Measurements from ENCODE around the gene RNU6-1.
A peak's percentile ranks its signal among the peaks of the same experiment; 100 is the strongest.

The RNU6-1 gene

GRCh38 chr15:67839929-67840748 is at the start of gene RNU6-1:
Gene RNU6-1 (minus strand): TSS chr15:67840045.
- peak; percentile 85 for DNase-seq

- DNase-seq = peak; percentile 6
Observed at GRCh38 chr15:67887776-67888175, 47.9 kb upstream of the RNU6-1 start.

GRCh38 chr15:67885861-67886260 is 46.0 kb upstream of the RNU6-1 start:
- DNase-seq = no peak

GRCh38 chr15:67885175-67885523 is 45.3 kb upstream of the RNU6-1 start:
- no peak for DNase-seq

- peak; percentile 61 for DNase-seq
Observed at GRCh38 chr15:67884514-67885174, 44.8 kb upstream of the RNU6-1 start.

- DNase-seq = no peak
Observed at GRCh38 chr15:67884009-67884408, 44.2 kb upstream of the RNU6-1 start.

GRCh38 chr15:67883234-67883773 is 43.5 kb upstream of the RNU6-1 start:
- DNase-seq = no peak

GRCh38 chr15:67882487-67883233 is 42.8 kb upstream of the RNU6-1 start:
- DNase-seq = no peak

- no peak for DNase-seq
Observed at GRCh38 chr15:67880651-67881182, 40.9 kb upstream of the RNU6-1 start.

GRCh38 chr15:67879440-67880129 is 39.7 kb upstream of the RNU6-1 start:
- DNase-seq = no peak

GRCh38 chr15:67878712-67879206 is 38.9 kb upstream of the RNU6-1 start:
- DNase-seq = no peak

- no peak for DNase-seq
Observed at GRCh38 chr15:67873777-67874176, 33.9 kb upstream of the RNU6-1 start.

GRCh38 chr15:67870868-67871408 is 31.1 kb upstream of the RNU6-1 start:
- no peak for DNase-seq

GRCh38 chr15:67869701-67870100 is 29.9 kb upstream of the RNU6-1 start:
- DNase-seq = no peak

GRCh38 chr15:67865766-67866165 is 25.9 kb upstream of the RNU6-1 start:
- DNase-seq = no peak

GRCh38 chr15:67865331-67865730 is 25.5 kb upstream of the RNU6-1 start:
- DNase-seq = no peak

GRCh38 chr15:67863442-67863987 is 23.7 kb upstream of the RNU6-1 start:
- DNase-seq = peak; percentile 72

GRCh38 chr15:67862750-67863441 is 23.1 kb upstream of the RNU6-1 start:
- DNase-seq = no peak

- DNase-seq = no peak
Observed at GRCh38 chr15:67861983-67862382, 22.1 kb upstream of the RNU6-1 start.

GRCh38 chr15:67859331-67859946 is 19.6 kb upstream of the RNU6-1 start:
- no peak for DNase-seq

- DNase-seq = no peak
Observed at GRCh38 chr15:67857220-67857619, 17.4 kb upstream of the RNU6-1 start.
